Activated CD8-positive, alpha-beta T cell treated with anti-CD3 and anti-CD28 coated beads, Interleukin-2, amount 10 ng/mL, durations not matched to agents 7 days and 5 days (primary cell): ENCODE data around the gene USH1G. TPM values are rescaled to one million over a fixed set of nuclear protein-coding genes. Genes with fewer than 3 reads are reported as not detected.
A peak's percentile ranks its signal among the peaks of the same experiment; 100 is the strongest.

Experiments used
- ATAC-seq: fragments of 150-1000 bp; cut with Tn5 transposase; one replicate; pipeline ENCODE4 v1.10.0; 2021; ENCODE audit warnings: moderate library complexity
- CTCF ChIA-PET: fragments of 350-600 bp; sonication (Branson Sonifier 250); formaldehyde crosslinking; loops from one replicate; lab custom pipeline; 2021; ENCODE audit warnings: antibody characterized with exemption; lab: Charles Lee
- POLR2A ChIA-PET: fragments of 350-600 bp; sonication (Branson Sonifier 250); formaldehyde crosslinking; loops from one replicate; lab custom pipeline; 2021; ENCODE audit warnings: antibody characterized with exemption; lab: Charles Lee
- DNase-seq: peaks from one replicate; pipeline ENCODE4 v3.0.0-alpha.2; 2020
- H3K27ac Mint-ChIP-seq: one replicate; pipeline ENCODE4 v1.8.0; 2021; ENCODE audit warnings: mild to moderate bottlenecking, mixed read lengths
- H3K27me3 Mint-ChIP-seq: one replicate; pipeline ENCODE4 v1.8.0; 2021; ENCODE audit warnings: low read depth, mixed read lengths
- H3K36me3 Mint-ChIP-seq: one replicate; pipeline ENCODE4 v1.8.0; 2021; ENCODE audit warnings: low read depth, mixed read lengths
- H3K4me1 Mint-ChIP-seq: one replicate; pipeline ENCODE4 v1.8.0; 2021; ENCODE audit warnings: low read depth, mixed read lengths
- H3K4me3 Mint-ChIP-seq: one replicate; pipeline ENCODE4 v1.8.0; 2021; ENCODE audit warnings: mild to moderate bottlenecking, mixed read lengths
- H3K9me3 Mint-ChIP-seq: one replicate; pipeline ENCODE4 v1.8.0; 2022; ENCODE audit warnings: mixed read lengths; ENCODE audit not compliant: insufficient read depth
- total RNA-seq, 2 experiments: library from RNA; stranded (reverse); gene quantifications; one replicate each; pipeline ENCODE4 v1.2.3, GENCODE V29; 2021

USH1G gene
- total RNA-seq, 2 experiments from 2014 or later: not detected

GRCh38 chr17:74923538-74924249 is 639 bp upstream of the USH1G start:
- Mint-ChIP-seq H3K4me3 (no peak overlapping the region), H3K9me3 (no peaks in the 10 kb centered on the region), H3K27me3 (peaks cover 49% of the 10 kb centered on the region), H3K27ac (no peak overlapping the region), H3K36me3 (no peaks in the 10 kb centered on the region), H3K4me1 (peaks cover 5% of the 10 kb centered on the region)
- ChIA-PET CTCF (interaction anchor here (0.8 to 4.2 kb wide), 8 partner anchors 10 to 133 kb away, joined by 3 to 43 read pairs (median 5); partner anchors contain the start of gene CDR2L), POLR2A (no interaction called here)
- DNase-seq (peak; percentile 73), ATAC-seq (peak; percentile 70)

- ChIA-PET CTCF (interaction anchor here (1.3 to 4.2 kb wide), 3 partner anchors 15 to 39 kb away, joined by 4 to 43 read pairs (median 6); no protein-coding TSS in a partner anchor), POLR2A (no interaction called here)
- no peaks in the 10 kb centered on the region for H3K9me3 Mint-ChIP-seq
- ATAC-seq (no peak), DNase-seq (no peak)
- no peaks in the 10 kb centered on the region for H3K36me3 Mint-ChIP-seq
- H3K27ac Mint-ChIP-seq: no peak overlapping the region
- peaks cover 5% of the 10 kb centered on the region for H3K4me1 Mint-ChIP-seq
- no peak overlapping the region for H3K4me3 Mint-ChIP-seq
- H3K27me3 Mint-ChIP-seq: peaks cover 39% of the 10 kb centered on the region
Measured at GRCh38 chr17:74922172-74922571, 883 bp downstream of the USH1G start.

GRCh38 chr17:74921769-74922168 is 1.3 kb downstream of the USH1G start:
- H3K27ac Mint-ChIP-seq: no peak overlapping the region
- ATAC-seq (no peak), DNase-seq (no peak)
- no peaks in the 10 kb centered on the region for H3K9me3 Mint-ChIP-seq
- ChIA-PET CTCF (interaction anchor here (1.3 to 3.9 kb wide), 2 partner anchors 37 to 40 kb away, joined by 4 to 18 read pairs; no protein-coding TSS in a partner anchor), POLR2A (no interaction called here)
- peaks cover 39% of the 10 kb centered on the region for H3K27me3 Mint-ChIP-seq
- H3K4me1 Mint-ChIP-seq: peaks cover 5% of the 10 kb centered on the region
- no peak overlapping the region for H3K4me3 Mint-ChIP-seq
- no peaks in the 10 kb centered on the region for H3K36me3 Mint-ChIP-seq

GRCh38 chr17:74921026-74921681 is 1.9 kb downstream of the USH1G start:
- no peak for DNase-seq
- Mint-ChIP-seq H3K4me1 (peaks cover 5% of the 10 kb centered on the region), H3K9me3 (no peaks in the 10 kb centered on the region), H3K27me3 (peaks cover 38% of the 10 kb centered on the region), H3K4me3 (no peak overlapping the region), H3K27ac (no peak overlapping the region), H3K36me3 (no peaks in the 10 kb centered on the region)
- CTCF ChIA-PET: interaction anchor here (2.5 to 3.9 kb wide), 2 partner anchors 37 to 40 kb away, joined by 11 to 18 read pairs; no protein-coding TSS in a partner anchor
- POLR2A ChIA-PET: no interaction called here
- ATAC-seq: no peak

GRCh38 chr17:74920642-74921025 is 2.4 kb downstream of the USH1G start:
- ATAC-seq (no peak), DNase-seq (no peak)
- Mint-ChIP-seq H3K4me3 (no peak overlapping the region), H3K36me3 (no peaks in the 10 kb centered on the region), H3K27ac (no peak overlapping the region), H3K27me3 (peaks cover 32% of the 10 kb centered on the region), H3K9me3 (no peaks in the 10 kb centered on the region), H3K4me1 (peaks cover 5% of the 10 kb centered on the region)
- ChIA-PET CTCF (interaction anchor here (2.5 to 3.9 kb wide), 2 partner anchors 38 to 40 kb away, joined by 11 to 18 read pairs; no protein-coding TSS in a partner anchor), POLR2A (no interaction called here)

GRCh38 chr17:74920306-74920620 is 2.8 kb downstream of the USH1G start:
- H3K36me3 Mint-ChIP-seq: no peaks in the 10 kb centered on the region
- H3K4me3 Mint-ChIP-seq: no peak overlapping the region
- POLR2A ChIA-PET: no interaction called here

DNA sequence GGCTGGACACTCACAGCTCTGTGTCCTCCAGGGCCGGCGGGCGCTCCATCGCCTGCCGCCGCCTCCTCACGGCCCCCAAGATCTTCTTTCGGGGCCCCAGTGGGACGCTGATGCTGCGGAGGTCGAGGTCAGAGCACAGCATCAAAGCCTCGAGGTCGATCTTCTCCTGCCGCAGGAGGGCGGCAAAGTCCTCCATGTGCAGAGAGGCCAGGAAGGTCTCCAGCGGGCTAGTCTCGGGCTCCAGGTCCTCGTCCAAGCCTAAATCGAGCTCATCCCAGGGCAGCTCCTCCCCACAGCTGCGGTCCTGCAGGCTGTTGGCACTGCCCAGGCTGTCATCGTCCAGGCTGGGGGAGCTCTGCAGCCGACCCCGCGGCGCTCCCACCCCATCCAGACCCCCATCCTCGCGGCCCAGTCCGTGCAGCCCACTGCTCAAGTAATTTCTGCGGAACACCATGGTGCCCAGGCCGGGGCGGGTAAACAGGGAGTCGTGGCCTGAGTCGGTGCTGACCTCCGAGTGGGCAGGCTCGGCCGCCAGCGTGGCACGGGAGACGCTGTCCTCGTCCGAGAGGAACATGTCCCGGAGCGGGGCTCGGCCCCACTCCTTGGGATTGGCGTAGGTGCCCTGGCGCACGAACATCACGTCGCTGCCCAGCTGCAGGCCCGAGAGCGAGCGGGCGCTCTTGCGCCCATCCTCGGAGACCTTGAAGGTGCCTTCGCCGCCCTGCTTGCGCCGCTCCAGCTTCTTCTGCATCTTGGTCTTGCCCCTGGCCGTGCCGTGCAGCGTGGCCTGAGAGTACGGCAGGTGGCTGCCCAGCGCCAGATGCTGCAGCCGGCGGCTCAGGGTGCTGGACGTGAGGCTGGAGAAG is 3.4 kb downstream of the USH1G start:
- H3K36me3 Mint-ChIP-seq: no peaks in the 10 kb centered on the region
- ChIA-PET POLR2A (no interaction called here), CTCF (interaction anchor here (2.5 to 3.9 kb wide), 2 partner anchors 39 to 41 kb away, joined by 11 to 18 read pairs; no protein-coding TSS in a partner anchor)
- peaks cover 5% of the 10 kb centered on the region for H3K4me1 Mint-ChIP-seq
- H3K27ac Mint-ChIP-seq: no peak overlapping the region
- H3K4me3 Mint-ChIP-seq: no peak overlapping the region
- no peaks in the 10 kb centered on the region for H3K9me3 Mint-ChIP-seq
- peaks cover 23% of the 10 kb centered on the region for H3K27me3 Mint-ChIP-seq
- ATAC-seq (no peak), DNase-seq (peak; percentile 26)

More at GRCh38 chr17:74920306-74920620, 2.8 kb downstream of the USH1G start:
- peaks cover 5% of the 10 kb centered on the region for H3K4me1 Mint-ChIP-seq
- DNase-seq (no peak), ATAC-seq (no peak)
- H3K27ac Mint-ChIP-seq: no peak overlapping the region
- H3K27me3 Mint-ChIP-seq: peaks cover 29% of the 10 kb centered on the region
- no peaks in the 10 kb centered on the region for H3K9me3 Mint-ChIP-seq
- CTCF ChIA-PET: interaction anchor here (2.5 to 3.9 kb wide), 2 partner anchors 38 to 41 kb away, joined by 11 to 18 read pairs; no protein-coding TSS in a partner anchor

DNA sequence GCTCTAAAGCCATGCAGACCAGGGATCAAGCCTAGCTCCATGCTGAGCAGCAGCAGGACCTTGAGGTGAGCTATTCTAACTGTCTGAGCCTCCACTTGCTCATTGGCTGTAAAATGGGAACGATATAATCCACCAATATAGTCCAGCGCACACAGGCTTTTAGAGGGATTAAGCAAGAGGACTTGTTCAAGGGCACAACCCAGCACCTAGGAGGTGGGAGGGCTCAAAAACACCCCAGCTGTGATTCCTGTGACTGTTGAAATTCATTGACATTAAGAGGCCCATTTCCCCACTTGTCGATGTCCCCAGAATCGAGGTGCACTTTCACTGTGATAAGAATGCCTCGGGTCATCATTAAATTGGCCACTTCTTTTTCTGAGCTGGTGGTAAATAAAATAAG is 4.1 kb downstream of the USH1G start:
- POLR2A ChIA-PET: no interaction called here
- H3K36me3 Mint-ChIP-seq: no peaks in the 10 kb centered on the region
- peaks cover 5% of the 10 kb centered on the region for H3K4me1 Mint-ChIP-seq
- no peak overlapping the region for H3K4me3 Mint-ChIP-seq
- no peak overlapping the region for H3K27ac Mint-ChIP-seq
- no peaks in the 10 kb centered on the region for H3K9me3 Mint-ChIP-seq
- peaks cover 20% of the 10 kb centered on the region for H3K27me3 Mint-ChIP-seq
- CTCF ChIA-PET: interaction anchor here (2.5 to 3.9 kb wide), 2 partner anchors 40 to 42 kb away, joined by 11 to 18 read pairs; no protein-coding TSS in a partner anchor
- ATAC-seq: no peak
- DNase-seq: no peak

GRCh38 chr17:74917430-74917829 is 5.6 kb downstream of the USH1G start:
- POLR2A ChIA-PET: no interaction called here
- DNase-seq (no peak), ATAC-seq (no peak)
- no peak overlapping the region for H3K4me3 Mint-ChIP-seq
- H3K27ac Mint-ChIP-seq: no peak overlapping the region
- H3K36me3 Mint-ChIP-seq: no peaks in the 10 kb centered on the region
- peaks cover 11% of the 10 kb centered on the region for H3K27me3 Mint-ChIP-seq
- H3K4me1 Mint-ChIP-seq: peaks cover under 1% of the 10 kb centered on the region
- CTCF ChIA-PET: no interaction called here
- H3K9me3 Mint-ChIP-seq: no peaks in the 10 kb centered on the region

DNA sequence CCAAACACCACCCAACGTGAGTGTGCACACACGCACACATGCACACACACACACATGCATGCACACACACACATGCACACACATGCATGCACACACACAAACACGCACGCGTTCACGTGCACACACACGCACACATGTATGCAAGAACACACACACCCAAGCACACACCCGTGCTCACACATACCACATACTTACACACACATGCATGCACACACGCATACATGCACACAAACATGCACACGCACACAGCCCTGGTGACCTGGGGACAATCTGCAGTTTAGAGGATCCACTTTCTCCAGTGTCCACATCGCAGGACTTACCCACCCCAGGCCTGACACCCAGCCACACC is 6.2 kb downstream of the USH1G start:
- ATAC-seq (no peak), DNase-seq (no peak)
- Mint-ChIP-seq H3K9me3 (no peaks in the 10 kb centered on the region), H3K27ac (no peak overlapping the region), H3K27me3 (peaks cover 6% of the 10 kb centered on the region), H3K4me1 (no peaks in the 10 kb centered on the region), H3K36me3 (no peaks in the 10 kb centered on the region), H3K4me3 (no peak overlapping the region)
- ChIA-PET POLR2A (no interaction called here), CTCF (no interaction called here)

GRCh38 chr17:74916136-74916850 is 6.8 kb downstream of the USH1G start:
- H3K4me1 Mint-ChIP-seq: no peaks in the 10 kb centered on the region
- H3K4me3 Mint-ChIP-seq: no peak overlapping the region
- H3K27ac Mint-ChIP-seq: no peak overlapping the region
- no peaks in the 10 kb centered on the region for H3K36me3 Mint-ChIP-seq
- ChIA-PET CTCF (no interaction called here), POLR2A (no interaction called here)
- no peak for ATAC-seq
- H3K9me3 Mint-ChIP-seq: no peaks in the 10 kb centered on the region
- DNase-seq: no peak
- H3K27me3 Mint-ChIP-seq: peaks cover 6% of the 10 kb centered on the region
